NCI-H345 treated with DMSO at 0.1 percent for 48 hours (cell line): ENCODE results near the gene INPP5E.

Experiments
- DNase-seq: peaks from one replicate; lab custom pipeline; 2025; ENCODE audit not compliant: unreplicated experiment; lab: John Stamatoyannopoulos, UW

The INPP5E gene

GRCh38 chr9:136473354-136473721 is 33.7 kb upstream of the INPP5E start:
- no peak for DNase-seq

GRCh38 chr9:136472640-136473353 is 33.2 kb upstream of the INPP5E start:
- DNase-seq, result no peak

- no peak for DNase-seq
Observed at GRCh38 chr9:136471802-136472487, 32.3 kb upstream of the INPP5E start.

GRCh38 chr9:136470792-136471469 is 31.3 kb upstream of the INPP5E start:
- DNase-seq, result no peak

- no peak for DNase-seq
Observed at GRCh38 chr9:136470356-136470755, 30.7 kb upstream of the INPP5E start.

- no peak for DNase-seq
Observed at GRCh38 chr9:136467766-136468165, 28.1 kb upstream of the INPP5E start.

GRCh38 chr9:136466155-136466541 is 26.5 kb upstream of the INPP5E start:
- DNase-seq, result no peak

GRCh38 chr9:136465500-136466154 is 26.0 kb upstream of the INPP5E start:
- DNase-seq, result no peak

GRCh38 chr9:136464241-136464640 is 24.6 kb upstream of the INPP5E start:
- no peak for DNase-seq

GRCh38 chr9:136463578-136463977 is 23.9 kb upstream of the INPP5E start:
- no peak for DNase-seq

GRCh38 chr9:136462664-136463063 is 23.0 kb upstream of the INPP5E start:
- no peak for DNase-seq

GRCh38 chr9:136460772-136461325 is 21.2 kb upstream of the INPP5E start:
- no peak for DNase-seq

GRCh38 chr9:136459425-136459824 is 19.8 kb upstream of the INPP5E start:
- DNase-seq, result no peak

GRCh38 chr9:136457326-136457725 is 17.7 kb upstream of the INPP5E start:
- DNase-seq, result no peak

GRCh38 chr9:136456258-136456657 is 16.6 kb upstream of the INPP5E start:
- DNase-seq, result no peak

- no peak for DNase-seq
Observed at GRCh38 chr9:136455043-136456002, 15.7 kb upstream of the INPP5E start.

GRCh38 chr9:136454026-136454796 is 14.6 kb upstream of the INPP5E start:
- no peak for DNase-seq

GRCh38 chr9:136453326-136453725 is 13.7 kb upstream of the INPP5E start:
- no peak for DNase-seq

- DNase-seq, result no peak
Observed at GRCh38 chr9:136451221-136451877, 11.7 kb upstream of the INPP5E start.
